Heart left ventricle (tissue), 16 donors: ENCODE data around the gene RPS2. TPM values are rescaled to one million over a fixed set of nuclear protein-coding genes. Genes with fewer than 3 reads are reported as not detected.
A peak's percentile ranks its signal among the peaks of the same experiment; 100 is the strongest.

Experiments used
- ATAC-seq, 4 donors: fragments of 200-7000 bp; cut with Tn5 transposase; one replicate each; pipeline ENCODE4 v1.9.1; 2020 to 2022; ENCODE audit warnings: moderate library complexity in 4 of 4, mild to moderate bottlenecking in 3 of 4, moderate number of reproducible peaks in 1 of 4
- DNase-seq, 5 donors: peaks; one replicate each; pipeline ENCODE4 v3.0.0-alpha.2; 2020
- H3K27ac ChIP-seq, 12 donors: fragments of 200-600 bp; sonication (generic) in 4 of 12; one replicate each; pipeline versions ENCODE4 v1.5.0 to v1.8.0; 2016 to 2022; ENCODE audit warnings: mild to moderate bottlenecking in 2 of 12
- H3K27me3 ChIP-seq, 9 donors: fragments of 200-600 bp; sonication (generic) in 2 of 9; one replicate each; pipeline versions ENCODE4 v1.5.1 to v1.8.0; 2016 to 2022; ENCODE audit warnings: mild to moderate bottlenecking in 3 of 9
- H3K36me3 ChIP-seq, 9 donors: fragments of 200-600 bp; sonication (generic) in 2 of 9; one replicate each; pipeline versions ENCODE4 v1.5.0 to v1.8.0; 2018 to 2022; ENCODE audit warnings: mild to moderate bottlenecking in 2 of 9
- H3K4me1 ChIP-seq, 12 donors: fragments of 200-600 bp; sonication (generic) in 4 of 12; one replicate each; pipeline versions ENCODE4 v1.5.0 to v1.8.0; 2016 to 2022; ENCODE audit warnings: mild to moderate bottlenecking in 3 of 12
- H3K4me3 ChIP-seq, 12 donors: fragments of 200-600 bp; sonication (generic) in 4 of 12; one replicate each; pipeline versions ENCODE4 v1.5.0 to v1.8.0; 2017 to 2022; ENCODE audit warnings: mild to moderate bottlenecking in 9 of 12, moderate library complexity in 4 of 12
- H3K9me3 ChIP-seq, 12 donors: fragments of 200-600 bp; sonication (generic) in 4 of 12; one replicate each; pipeline versions ENCODE4 v1.5.0 to v1.8.0; 2016 to 2022; ENCODE audit warnings: mild to moderate bottlenecking in 1 of 12
- POLR2A ChIP-seq, 2 donors: fragments of 450-650 bp; IDR thresholded peaks; one replicate each; pipeline ENCODE4 v1.6.1; 2017; ENCODE audit warnings: antibody characterized with exemption in 2 of 2, mild to moderate bottlenecking in 2 of 2, moderate library complexity in 2 of 2
- whole genome bisulfite sequencing, 4 donors: extraction: QIAGEN DNeasy Blood & Tissue Kit in 2 of 4; methylation state at CpG; one replicate each; pipeline versions ENCODE4 v1.1.5 to v1.1.7; 2013 to 2018; 5-methylcytosine and 5-hydroxymethylcytosine counted together
- intact Hi-C, 10 donors: fragments of 100-400 bp; cut with DNase I; formaldehyde crosslinking; loops; one replicate each; pipeline versions ENCODE4 v1.11.1 to v1.14.2; 2022
- polyA plus RNA-seq, 2 donors: library from polyadenylated mRNA; stranded (reverse); fragments of 200-250 nt; gene quantifications; one replicate each; pipeline ENCODE4 v1.2.3, GENCODE V29; 2013
- total RNA-seq, 9 donors: library from RNA; depleted of rRNA in 2 of 9; stranded (reverse); fragments of >200 nt in 2 of 9; fragmentation: NEBNext Ultra II Directional in 3 of 9; extraction: Animal tissue kit (Norgen Biotek cat#: 25700) in 3 of 9; gene quantifications; one replicate each; pipeline versions ENCODE4 v1.1.0 to v1.2.4, GENCODE V29; 2016 to 2023
- TF ChIP-seq, protein P1 (sequence below), 12 donors: fragments of 200-600 bp; sonication (generic) in 4 of 12; IDR thresholded peaks; one replicate each; pipeline versions ENCODE4 v1.5.0 to v1.8.0; 2018 to 2022; ENCODE audit warnings: antibody characterized with exemption in 12 of 12, mild to moderate bottlenecking in 5 of 12
- donor health status: ischemic (EF 13 %, LVEDD 7.1; RV severe dilation, severe dysfunction).
- donor health status: healthy with polysubstance abuse.
- donor health status: DM: no; HTN: yes; CAD: no.
- donor health status: DM: no; HTN: no; CAD: no.
- donor health status: ischemic (EF 25% LVEDD 6.9; RV normal size, moderate dysfunction).
- donor health status: ischemic (EF 25% LVEDD 5.7; RV mildly dilated, moderate dysfunction).
- donor health status: healthy.
- donor health status: DM: yes; HTN: yes; CAD: no.
- donor health status: ischemic (EF 35%, LVEDD 5.7; RV mildly dilated, moderate dysfunction).
- donor health status: nonischemic (EF 11% LVEDD 7.7; RV severe dilation, severe dysfunction).
- donor health status: DM: yes; HTN: yes; CAD: no.
- donor health status: PGD.
- donor health status: ischemic (EF 29% LVEDD 5.4; RV normal size, mild dysfunction).
- donor health status: nonischemic (EF 23%, LVEDD 6.1; RV moderate dilation, normal function).

RPS2 gene
- total and polyA plus RNA-seq, 11 donors, result 673 to 2,484 (median 1,002) TPM

DNA sequence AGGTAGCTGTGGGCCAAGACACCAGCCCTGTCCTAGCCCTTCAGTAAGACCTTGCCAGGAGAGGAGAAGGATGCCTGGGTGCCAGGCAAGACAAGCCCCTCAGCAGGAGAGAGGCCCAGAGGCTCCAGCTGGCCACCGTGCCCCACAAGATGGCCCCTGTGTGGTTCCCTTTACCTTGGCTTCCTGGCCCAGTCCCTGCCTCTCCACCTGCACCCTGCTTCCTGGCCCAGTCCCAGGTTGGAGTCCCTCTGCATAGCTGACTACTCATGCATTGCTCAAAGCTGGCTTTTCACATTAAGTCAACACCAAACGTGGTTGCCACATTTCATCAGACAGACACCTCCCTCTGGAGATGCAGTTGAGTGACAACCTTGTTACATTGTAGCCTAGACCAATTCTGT is 29.1 kb upstream of the RPS2 start:
- 54 to 79% (median 69%) methylated on average over 2 of the region's 2 CpGs for WGBS, 4 donors

DNA sequence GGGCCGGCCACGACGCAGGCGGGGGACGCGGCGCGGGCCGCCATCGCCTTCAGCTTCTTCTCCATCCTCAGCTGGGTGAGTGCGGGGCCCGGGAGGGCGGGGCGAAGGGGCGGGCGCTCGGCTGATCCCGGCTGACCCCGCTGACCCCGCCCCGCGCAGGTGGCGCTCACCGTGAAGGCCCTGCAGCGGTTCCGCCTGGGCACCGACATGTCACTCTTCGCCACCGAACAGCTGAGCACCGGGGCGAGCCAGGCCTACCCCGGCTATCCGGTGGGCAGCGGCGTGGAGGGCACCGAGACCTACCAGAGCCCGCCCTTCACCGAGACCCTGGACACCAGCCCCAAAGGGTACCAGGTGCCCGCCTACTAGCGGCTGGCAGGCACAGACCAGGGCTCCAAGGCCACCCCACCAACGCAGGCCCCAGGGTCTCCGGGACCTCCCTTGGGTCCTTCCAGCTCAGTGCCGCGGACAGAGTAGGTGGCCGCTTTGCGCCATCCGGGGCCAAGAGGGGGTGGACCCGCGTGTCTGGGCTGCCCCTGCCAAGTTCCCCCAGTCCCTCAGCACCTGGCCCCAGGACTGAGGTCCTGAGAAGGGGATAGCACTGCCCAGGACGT is 28.2 kb upstream of the RPS2 start:
- H3K27me3 ChIP-seq, result peaks cover 11 to 39% (median 30%) of the 10 kb centered on the region in 9 donors
- 44 to 64% (median 47%) methylated on average over 27 to 50 of the region's 50 CpGs for WGBS, 4 donors
- no peak for TF ChIP-seq POLR2A (IDR thresholded peaks at IDR 0.05)
- TF ChIP-seq, protein P1, sequence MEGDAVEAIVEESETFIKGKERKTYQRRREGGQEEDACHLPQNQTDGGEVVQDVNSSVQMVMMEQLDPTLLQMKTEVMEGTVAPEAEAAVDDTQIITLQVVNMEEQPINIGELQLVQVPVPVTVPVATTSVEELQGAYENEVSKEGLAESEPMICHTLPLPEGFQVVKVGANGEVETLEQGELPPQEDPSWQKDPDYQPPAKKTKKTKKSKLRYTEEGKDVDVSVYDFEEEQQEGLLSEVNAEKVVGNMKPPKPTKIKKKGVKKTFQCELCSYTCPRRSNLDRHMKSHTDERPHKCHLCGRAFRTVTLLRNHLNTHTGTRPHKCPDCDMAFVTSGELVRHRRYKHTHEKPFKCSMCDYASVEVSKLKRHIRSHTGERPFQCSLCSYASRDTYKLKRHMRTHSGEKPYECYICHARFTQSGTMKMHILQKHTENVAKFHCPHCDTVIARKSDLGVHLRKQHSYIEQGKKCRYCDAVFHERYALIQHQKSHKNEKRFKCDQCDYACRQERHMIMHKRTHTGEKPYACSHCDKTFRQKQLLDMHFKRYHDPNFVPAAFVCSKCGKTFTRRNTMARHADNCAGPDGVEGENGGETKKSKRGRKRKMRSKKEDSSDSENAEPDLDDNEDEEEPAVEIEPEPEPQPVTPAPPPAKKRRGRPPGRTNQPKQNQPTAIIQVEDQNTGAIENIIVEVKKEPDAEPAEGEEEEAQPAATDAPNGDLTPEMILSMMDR (IDR thresholded peaks at IDR 0.05), result no peak
- H3K4me3 ChIP-seq, result peak overlapping the region in 7 of 12 donors; percentile 39 to 60 (median 57)
- peaks cover 5 to 36% (median 18%) of the 10 kb centered on the region in 12 donors for H3K4me1 ChIP-seq
- intact Hi-C loops, result loop anchor here in 1 of 10 donors (10.0 kb wide), 1 partner anchor 128 kb away; no protein-coding TSS in a partner anchor
- DNase-seq (peak in 1 of 5 donors; percentile 62), ATAC-seq (peak in 1 of 4 donors; percentile 1)
- H3K9me3 ChIP-seq, result no peaks in the 10 kb centered on the region
- no peak overlapping the region for H3K27ac ChIP-seq
- H3K36me3 ChIP-seq, result peaks cover 0 to 16% (median 11%) of the 10 kb centered on the region in 9 donors

More for the DNA sequence above, 29.1 kb upstream of the RPS2 start:
- peaks cover 5 to 36% (median 18%) of the 10 kb centered on the region in 12 donors for H3K4me1 ChIP-seq
- H3K27me3 ChIP-seq, result peaks cover 8 to 31% (median 26%) of the 10 kb centered on the region in 9 donors
- H3K4me3 ChIP-seq, result no peak overlapping the region
- no peak overlapping the region for H3K27ac ChIP-seq
- DNase-seq (no peak), ATAC-seq (no peak)
- peaks cover 0 to 24% (median 21%) of the 10 kb centered on the region in 9 donors for H3K36me3 ChIP-seq
- TF ChIP-seq, protein P1 (IDR thresholded peaks at IDR 0.05), result no peak
- no peak for TF ChIP-seq POLR2A (IDR thresholded peaks at IDR 0.05)
- no peaks in the 10 kb centered on the region for H3K9me3 ChIP-seq
- intact Hi-C loops, result loop anchor here in 1 of 10 donors (10.0 kb wide), 1 partner anchor 129 kb away; no protein-coding TSS in a partner anchor

DNA sequence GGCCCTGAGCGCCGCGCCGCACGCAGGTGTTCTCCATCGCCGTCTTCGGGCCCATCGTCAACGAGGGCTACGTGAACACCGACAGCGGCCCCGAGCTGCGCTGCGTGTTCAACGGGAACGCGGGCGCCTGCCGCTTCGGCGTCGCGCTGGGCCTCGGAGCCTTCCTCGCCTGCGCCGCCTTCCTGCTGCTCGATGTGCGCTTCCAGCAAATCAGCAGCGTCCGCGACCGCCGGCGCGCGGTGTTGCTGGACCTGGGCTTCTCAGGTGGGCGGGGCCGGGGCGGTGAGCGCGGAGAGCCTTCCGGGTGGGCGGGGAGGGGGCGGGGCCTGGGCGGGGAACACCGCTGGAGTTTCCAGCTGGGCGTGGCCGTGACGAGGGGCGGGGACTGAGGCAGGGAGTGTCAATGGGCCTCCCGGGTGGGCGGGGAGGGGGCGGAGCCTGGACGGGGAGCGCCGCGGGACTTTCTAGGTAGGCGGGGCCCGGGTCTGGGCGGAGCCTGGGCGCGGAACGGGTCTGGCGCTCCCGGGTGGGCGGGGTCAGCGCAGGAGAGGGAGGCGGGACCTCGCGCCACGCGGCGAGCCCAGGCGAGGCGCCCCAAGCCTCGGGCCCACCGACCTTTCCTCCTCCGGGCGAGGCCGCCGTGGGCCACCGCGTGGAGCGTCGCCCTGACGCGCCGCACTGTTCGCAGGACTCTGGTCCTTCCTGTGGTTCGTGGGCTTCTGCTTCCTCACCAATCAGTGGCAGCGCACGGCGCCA is 27.5 kb upstream of the RPS2 start:
- peaks cover 0 to 9% (median 5%) of the 10 kb centered on the region in 9 donors for H3K36me3 ChIP-seq
- H3K27ac ChIP-seq, result peak overlapping the region in 4 of 12 donors; percentile 14 to 76 (median 38)
- H3K4me3 ChIP-seq, result peak overlapping the region in 11 of 12 donors; percentile 6 to 60 (median 47)
- intact Hi-C loops, result loop anchor here in 1 of 10 donors (10.0 kb wide), 1 partner anchor 127 kb away; no protein-coding TSS in a partner anchor
- TF ChIP-seq, protein P1 (IDR thresholded peaks at IDR 0.05), result no peak
- TF ChIP-seq POLR2A (IDR thresholded peaks at IDR 0.05), result no peak
- ATAC-seq (peak; percentile 70 to 94 (median 91)), DNase-seq (peak; percentile 92 to 98 (median 97))
- 3 to 10% (median 6%) methylated on average over 43 to 96 of the region's 96 CpGs for WGBS, 4 donors
- H3K4me1 ChIP-seq, result peaks cover 5 to 36% (median 18%) of the 10 kb centered on the region in 12 donors
- H3K9me3 ChIP-seq, result no peaks in the 10 kb centered on the region
- peaks cover 11 to 39% (median 30%) of the 10 kb centered on the region in 9 donors for H3K27me3 ChIP-seq

DNA sequence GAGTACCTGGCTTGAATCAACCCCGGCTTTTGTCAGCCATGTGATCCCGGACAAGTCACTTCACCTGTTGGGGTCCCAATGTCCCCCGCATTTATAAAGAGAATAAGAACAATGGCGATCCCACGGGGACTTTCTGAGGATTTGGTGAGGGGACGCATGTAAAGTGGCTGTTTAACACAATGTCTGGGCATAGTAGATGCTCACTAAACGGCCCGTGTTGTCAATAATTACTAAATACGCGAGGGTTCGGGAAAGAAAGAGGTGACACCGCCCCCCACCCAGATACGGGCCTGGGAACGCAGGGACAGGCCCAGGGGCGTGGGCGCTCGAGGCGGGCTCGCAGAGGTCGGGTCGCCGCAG is 26.9 kb upstream of the RPS2 start:
- peaks cover 11 to 39% (median 30%) of the 10 kb centered on the region in 9 donors for H3K27me3 ChIP-seq
- ATAC-seq, result peak in 1 of 4 donors; percentile 4
- peak overlapping the region in 4 of 12 donors; percentile 14 to 76 (median 38) for H3K27ac ChIP-seq
- no peak for TF ChIP-seq POLR2A (IDR thresholded peaks at IDR 0.05)
- TF ChIP-seq, protein P1 (IDR thresholded peaks at IDR 0.05), result no peak
- H3K4me3 ChIP-seq, result peak overlapping the region in 11 of 12 donors; percentile 6 to 60 (median 47)
- peaks cover 0 to 8% (median 1%) of the 10 kb centered on the region in 9 donors for H3K36me3 ChIP-seq
- DNase-seq, result no peak
- H3K9me3 ChIP-seq, result no peaks in the 10 kb centered on the region
- intact Hi-C loops, result loop anchor here in 1 of 10 donors (10.0 kb wide), 1 partner anchor 127 kb away; no protein-coding TSS in a partner anchor
- WGBS, 4 donors, result 11 to 19% (median 14%) methylated on average over 21 to 22 of the region's 22 CpGs
- peaks cover 5 to 36% (median 18%) of the 10 kb centered on the region in 12 donors for H3K4me1 ChIP-seq
